Measurements from ENCODE around the gene RPS15. TPM values are rescaled to one million over a fixed set of nuclear protein-coding genes. Genes with fewer than 3 reads are reported as not detected.

RPS15 gene
- total RNA-seq, 1 donor = 318 TPM

DNA sequence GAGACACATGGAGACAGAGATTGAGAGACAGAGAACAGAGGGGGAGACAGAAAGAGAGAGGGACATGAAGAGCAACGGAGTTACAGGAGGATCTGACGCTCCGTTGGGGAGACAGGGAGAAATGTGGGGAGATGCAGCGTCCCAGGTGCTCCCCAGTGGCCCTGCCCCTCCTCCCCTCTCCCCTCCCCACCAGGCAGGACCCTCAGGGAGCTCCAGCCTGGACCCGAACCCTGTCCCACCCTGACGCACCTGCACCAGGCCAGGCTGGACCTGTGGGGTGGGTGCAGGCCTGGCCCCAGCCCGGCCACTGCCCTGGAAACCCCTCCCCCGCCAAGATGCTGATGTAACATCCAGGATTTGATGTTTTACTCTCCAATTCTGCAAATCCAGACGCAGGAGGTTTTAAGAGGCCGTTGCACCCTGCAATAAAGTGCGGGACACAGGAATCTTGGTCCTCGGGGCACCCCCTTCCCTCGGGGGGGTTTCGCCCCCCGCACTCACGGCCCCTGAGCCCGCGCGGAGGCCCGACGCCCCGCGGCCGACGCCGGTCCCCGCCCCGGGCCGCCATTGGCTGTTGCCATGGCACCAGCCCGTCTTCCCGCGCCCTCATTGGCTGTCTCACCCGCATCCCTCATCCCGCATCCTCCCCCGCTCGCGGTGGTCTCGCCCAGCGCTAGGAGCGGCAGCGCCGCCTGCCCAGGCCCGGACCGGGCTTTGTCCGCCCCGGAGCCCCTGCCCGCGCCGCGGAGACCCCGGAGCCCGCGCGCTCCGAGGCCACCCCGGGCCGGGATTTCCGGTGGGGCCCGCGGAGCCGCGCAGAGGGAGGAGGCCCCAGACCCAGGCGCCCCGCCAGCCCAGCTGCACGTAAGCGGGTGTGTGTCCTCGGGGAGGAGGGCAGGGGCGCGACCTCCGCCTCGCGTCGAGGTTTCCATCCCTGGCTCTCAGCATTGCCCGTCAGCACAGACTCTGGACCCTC lies 11.6 kb downstream of the RPS15 start, which contains the start of gene APC2:
APC2 (plus strand) TSS at position 655 of the 976 bp plus-strand sequence. CDS start 2,881 bp downstream, outside the sequence.
- no peak within 1 kb of the TSS for H2AFZ ChIP-seq (ENCODE audit: low read length)
- DNase-seq (ENCODE audit: insufficient read length, low spot score, missing footprints) = peak; percentile 99
- no peak within 1 kb of the TSS for H3K4me2 ChIP-seq (ENCODE audit: insufficient read depth, low read length)
- TF ChIP-seq CTCF (IDR thresholded peaks at IDR 0.05; ENCODE audit: extremely low read depth, low read depth, low read length) = no peak
- H3K4me3 ChIP-seq (ENCODE audit: insufficient read depth, low read length) = no peak within 1 kb of the TSS
- H4K20me1 ChIP-seq (ENCODE audit: insufficient read depth, low read length) = peaks cover 35% of the 10 kb centered on the region
- H3K4me1 ChIP-seq (ENCODE audit: insufficient read depth, low read length) = peaks cover 3% of the 10 kb centered on the region
- peaks cover 84% of the 10 kb centered on the region for H3K27me3 ChIP-seq (ENCODE audit: insufficient read depth, low read length)
- no peaks in the 10 kb centered on the region for H3K9me3 ChIP-seq (ENCODE audit: low read depth, low read length)
- H3K27ac ChIP-seq (ENCODE audit: low read depth, low read length) = no peak within 1 kb of the TSS
- H3K79me2 ChIP-seq (ENCODE audit: insufficient read depth, low read length) = no peaks in the 10 kb centered on the region
- no peaks in the 10 kb centered on the region for H3K36me3 ChIP-seq (ENCODE audit: insufficient read depth, low read length)

DNA sequence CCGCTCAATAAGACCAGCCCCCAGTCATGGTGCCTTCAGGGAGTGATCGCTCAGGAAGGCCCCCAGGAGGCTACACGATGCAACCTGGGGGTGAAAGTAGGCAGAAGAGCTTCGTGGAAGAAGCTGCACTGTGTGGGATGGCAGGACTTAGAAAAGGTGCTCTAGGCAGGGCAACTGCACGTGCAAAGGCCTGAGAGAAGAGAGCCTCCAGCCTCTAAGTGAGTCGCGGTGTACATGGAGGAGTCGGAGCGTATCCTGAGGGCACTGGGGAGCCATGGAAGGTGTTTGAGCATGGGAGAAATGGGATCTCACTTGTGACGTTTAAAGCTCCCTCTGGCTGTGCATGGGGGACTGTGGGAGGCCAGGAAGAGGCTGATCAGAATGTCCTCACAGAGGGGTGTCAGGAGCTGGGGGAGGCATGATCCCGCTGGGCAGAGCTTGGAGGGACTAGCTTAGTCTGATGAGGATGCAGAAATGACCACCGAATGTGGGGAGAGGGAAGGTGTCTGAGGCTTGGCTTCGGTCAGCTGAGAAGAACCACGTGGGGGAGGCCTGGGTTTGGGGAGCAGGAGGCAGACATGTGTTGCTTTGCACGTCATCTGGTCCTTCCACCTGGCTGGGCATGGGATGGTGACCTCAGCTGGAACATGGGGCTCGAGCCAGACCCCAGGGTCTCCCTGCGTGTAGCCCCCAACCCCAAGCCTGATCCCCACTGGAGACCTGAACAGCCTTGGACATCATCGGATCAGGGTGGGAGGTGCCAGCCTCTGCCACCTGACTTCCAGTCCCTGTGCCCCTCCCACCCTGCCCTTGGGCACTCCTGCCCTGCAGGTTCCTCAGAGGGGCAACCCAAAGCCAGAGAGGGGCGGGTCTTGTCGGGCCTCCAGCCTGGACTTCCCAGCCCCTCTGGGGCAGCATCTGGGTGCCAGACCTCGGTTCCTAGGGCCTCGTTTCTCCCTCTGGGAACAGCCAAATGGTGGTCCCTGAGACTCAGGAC lies 12.8 kb downstream of the RPS15 start:
- no peak for DNase-seq (ENCODE audit: insufficient read length, low spot score, missing footprints)
- Histone ChIP-seq H3K4me2 (ENCODE audit: insufficient read depth, low read length) (no peak overlapping the region), H4K20me1 (ENCODE audit: insufficient read depth, low read length) (peaks cover 35% of the 10 kb centered on the region), H2AFZ (ENCODE audit: low read length) (no peak overlapping the region), H3K27ac (ENCODE audit: low read depth, low read length) (no peak overlapping the region), H3K4me1 (ENCODE audit: insufficient read depth, low read length) (no peaks in the 10 kb centered on the region), H3K36me3 (ENCODE audit: insufficient read depth, low read length) (no peaks in the 10 kb centered on the region), H3K4me3 (ENCODE audit: insufficient read depth, low read length) (no peak overlapping the region), H3K27me3 (ENCODE audit: insufficient read depth, low read length) (peaks cover 89% of the 10 kb centered on the region), H3K79me2 (ENCODE audit: insufficient read depth, low read length) (no peaks in the 10 kb centered on the region), H3K9me3 (ENCODE audit: low read depth, low read length) (no peaks in the 10 kb centered on the region)
- TF ChIP-seq CTCF (IDR thresholded peaks at IDR 0.05; ENCODE audit: extremely low read depth, low read depth, low read length) = no peak

- no peak overlapping the region for H2AFZ ChIP-seq (ENCODE audit: low read length)
- no peaks in the 10 kb centered on the region for H3K79me2 ChIP-seq (ENCODE audit: insufficient read depth, low read length)
- H3K27me3 ChIP-seq (ENCODE audit: insufficient read depth, low read length) = peaks cover 89% of the 10 kb centered on the region
- TF ChIP-seq CTCF (IDR thresholded peaks at IDR 0.05; ENCODE audit: extremely low read depth, low read depth, low read length) = no peak
- H4K20me1 ChIP-seq (ENCODE audit: insufficient read depth, low read length) = peaks cover 39% of the 10 kb centered on the region
- no peaks in the 10 kb centered on the region for H3K9me3 ChIP-seq (ENCODE audit: low read depth, low read length)
- H3K4me2 ChIP-seq (ENCODE audit: insufficient read depth, low read length) = no peak overlapping the region
- no peaks in the 10 kb centered on the region for H3K4me1 ChIP-seq (ENCODE audit: insufficient read depth, low read length)
- H3K27ac ChIP-seq (ENCODE audit: low read depth, low read length) = no peak overlapping the region
- no peaks in the 10 kb centered on the region for H3K36me3 ChIP-seq (ENCODE audit: insufficient read depth, low read length)
- DNase-seq (ENCODE audit: insufficient read length, low spot score, missing footprints) = no peak
- no peak overlapping the region for H3K4me3 ChIP-seq (ENCODE audit: insufficient read depth, low read length)
Measured at GRCh38 chr19:1451916-1452801, 14.0 kb downstream of the RPS15 start.
